Panc1 (cell line): ENCODE measurements around the gene TIMP1. TPM values are rescaled to one million over a fixed set of nuclear protein-coding genes. Genes with fewer than 3 reads are reported as not detected.

Experiments used
- ATAC-seq: fragments of 200-7000 bp; cut with Tn5 transposase; 2 replicates; pipeline ENCODE4 v1.9.1; 2020; ENCODE audit warnings: mild to moderate bottlenecking, moderate library complexity
- BruUV-seq: library from RNA; stranded (reverse); fragments of 400-500 nt; replicated peaks from 2 replicates; lab custom pipeline; 2021; lab: Mats Ljungman, UMichigan
- CTCF ChIA-PET: fragments of 300-600 bp; sonication (Branson Sonifier 250); formaldehyde crosslinking; loops from one replicate; lab custom pipeline; 2022; ENCODE audit warnings: antibody characterized with exemption; lab: Charles Lee
- POLR2A ChIA-PET: fragments of 300-600 bp; sonication (Branson Sonifier 250); formaldehyde crosslinking; loops from one replicate; lab custom pipeline; 2022; ENCODE audit warnings: antibody characterized with exemption; lab: Charles Lee
- DNase-seq: peaks from one replicate; pipeline ENCODE4 v3.0.0-alpha.2; 2010; ENCODE audit warnings: low read depth, low spot score
- H3K27ac ChIP-seq: 2 replicates; pipeline ENCODE4 v1.5.1; 2011; ENCODE audit warnings: mild to moderate bottlenecking, low read length, inconsistent platforms
- H3K27me3 ChIP-seq: fragments of 200-500 bp; sonication (Bioruptor generic); 2 replicates; pipeline ENCODE4 v1.6.0; 2014; ENCODE audit warnings: low read length, inconsistent platforms; ENCODE audit not compliant: control insufficient read depth, insufficient read depth
- H3K36me3 ChIP-seq: fragments of 200-500 bp; sonication (Bioruptor generic); 2 replicates; pipeline ENCODE4 v1.5.1; 2014; ENCODE audit warnings: inconsistent platforms, mild to moderate bottlenecking, low read length, moderate library complexity; ENCODE audit not compliant: control insufficient read depth, insufficient read depth
- H3K4me1 ChIP-seq: 2 replicates; pipeline ENCODE4 v1.5.1; 2011; ENCODE audit warnings: inconsistent platforms, mild to moderate bottlenecking, low read length, moderate library complexity; ENCODE audit not compliant: control insufficient read depth, insufficient read depth
- H3K4me3 ChIP-seq, 2 experiments: 2 replicates each; pipeline ENCODE4 v1.5.1; 2011 to 2012; ENCODE audit warnings: low read depth in 2 of 2, low read length in 2 of 2, mild to moderate bottlenecking in 2 of 2, inconsistent platforms in 1 of 2, moderate library complexity in 1 of 2
- H3K9me3 ChIP-seq: fragments of 200-500 bp; sonication (Bioruptor generic); 2 replicates; pipeline ENCODE4 v1.5.1; 2014; ENCODE audit warnings: low read depth, mild to moderate bottlenecking, inconsistent platforms, low read length, moderate library complexity; ENCODE audit not compliant: control insufficient read depth, insufficient read depth
- POLR2AphosphoS5 ChIP-seq: IDR thresholded peaks from 2 replicates; pipeline ENCODE4 v1.6.1; 2012; ENCODE audit warnings: mild to moderate bottlenecking, low read depth, low read length, moderate library complexity
- SIN3A ChIP-seq: IDR thresholded peaks from 2 replicates; pipeline ENCODE4 v1.6.1; 2012; ENCODE audit warnings: low read depth, mild to moderate bottlenecking, low read length, moderate library complexity, borderline replicate concordance; ENCODE audit not compliant: insufficient read depth
- TCF7L2 ChIP-seq: IDR thresholded peaks from 2 replicates; pipeline ENCODE4 v1.6.1; 2011; ENCODE audit warnings: mild to moderate bottlenecking, low read depth, low read length, inconsistent platforms
- in situ Hi-C: cut with HindIII; loops from 2 replicates; pipeline ENCODE4 v1.10.0; 2016; ENCODE audit warnings: low sequenced_read_pairs, low pct_unique_long_range_greater_than_20kb
- intact Hi-C: fragments of 100-400 bp; cut with micrococcal nuclease; formaldehyde crosslinking; loops from one replicate; pipeline ENCODE4 v1.10.0; 2022; ENCODE audit not compliant: unreplicated experiment
- total RNA-seq: library from RNA; stranded (reverse); gene quantifications from one replicate; pipeline ENCODE4 v1.2.1, GENCODE V29; 2021; ENCODE audit not compliant: unreplicated experiment
- TF ChIP-seq, protein P1 (sequence below): fragments of 450-650 bp; IDR thresholded peaks from 2 replicates; pipeline ENCODE4 v1.5.1; 2017; ENCODE audit warnings: mild to moderate bottlenecking
- TF ChIP-seq, protein P2 (sequence below), 2 experiments: IDR thresholded peaks; 2 replicates each; pipeline ENCODE4 v1.6.1; 2011 to 2012; ENCODE audit warnings: low read depth in 2 of 2, control low read depth in 1 of 2, low read length in 1 of 2, mild to moderate bottlenecking in 1 of 2, moderate library complexity in 1 of 2; ENCODE audit not compliant: insufficient read depth in 1 of 2

TIMP1 gene
- total RNA-seq, 1 experiment from 2014 or later, result 131 TPM

DNA sequence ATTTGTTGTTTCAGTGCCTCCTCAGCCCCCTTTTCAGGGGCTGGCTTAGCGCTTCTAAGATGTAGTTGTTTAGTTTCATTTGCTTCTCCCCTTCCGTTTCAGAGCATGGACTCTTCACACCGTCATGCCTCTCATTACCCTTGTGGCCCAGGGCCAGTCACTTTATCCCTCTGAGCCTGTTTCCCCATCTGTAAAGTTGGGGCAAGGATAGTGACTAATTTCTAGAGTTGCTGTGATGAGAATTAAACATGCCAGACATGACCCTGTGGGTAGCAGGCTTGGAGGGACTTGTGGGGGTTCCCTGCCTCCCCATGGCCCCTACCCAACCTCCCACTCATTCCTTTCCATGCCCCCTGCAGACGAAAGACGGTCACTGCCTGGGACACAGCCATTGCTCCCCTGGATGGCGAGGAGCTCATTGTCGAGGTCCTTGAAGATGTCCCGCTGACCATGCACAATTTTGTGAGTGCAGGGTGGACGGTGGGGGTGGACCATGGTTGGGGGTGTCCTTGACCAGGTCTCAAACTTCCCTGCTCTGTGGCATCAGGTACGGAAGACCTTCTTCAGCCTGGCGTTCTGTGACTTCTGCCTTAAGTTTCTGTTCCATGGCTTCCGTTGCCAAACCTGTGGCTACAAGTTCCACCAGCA, 17.7 kb upstream of the TIMP1 start:
- no peak for ATAC-seq
- DNase-seq, result no peak
- CTCF ChIA-PET, result no interaction called here
- TF ChIP-seq POLR2AphosphoS5, result no peak
- no peak for TF ChIP-seq TCF7L2
- TF ChIP-seq, protein P1, sequence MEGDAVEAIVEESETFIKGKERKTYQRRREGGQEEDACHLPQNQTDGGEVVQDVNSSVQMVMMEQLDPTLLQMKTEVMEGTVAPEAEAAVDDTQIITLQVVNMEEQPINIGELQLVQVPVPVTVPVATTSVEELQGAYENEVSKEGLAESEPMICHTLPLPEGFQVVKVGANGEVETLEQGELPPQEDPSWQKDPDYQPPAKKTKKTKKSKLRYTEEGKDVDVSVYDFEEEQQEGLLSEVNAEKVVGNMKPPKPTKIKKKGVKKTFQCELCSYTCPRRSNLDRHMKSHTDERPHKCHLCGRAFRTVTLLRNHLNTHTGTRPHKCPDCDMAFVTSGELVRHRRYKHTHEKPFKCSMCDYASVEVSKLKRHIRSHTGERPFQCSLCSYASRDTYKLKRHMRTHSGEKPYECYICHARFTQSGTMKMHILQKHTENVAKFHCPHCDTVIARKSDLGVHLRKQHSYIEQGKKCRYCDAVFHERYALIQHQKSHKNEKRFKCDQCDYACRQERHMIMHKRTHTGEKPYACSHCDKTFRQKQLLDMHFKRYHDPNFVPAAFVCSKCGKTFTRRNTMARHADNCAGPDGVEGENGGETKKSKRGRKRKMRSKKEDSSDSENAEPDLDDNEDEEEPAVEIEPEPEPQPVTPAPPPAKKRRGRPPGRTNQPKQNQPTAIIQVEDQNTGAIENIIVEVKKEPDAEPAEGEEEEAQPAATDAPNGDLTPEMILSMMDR, result no peak
- no peak overlapping the region for H3K27ac ChIP-seq
- POLR2A ChIA-PET, result interaction anchor here (0.5 kb wide), 1 partner anchor 83 kb away, joined by 4 read pairs; no protein-coding TSS in a partner anchor
- intact Hi-C loops, result no loop called here
- no peaks in the 10 kb centered on the region for H3K27me3 ChIP-seq
- H3K4me1 ChIP-seq, result no peaks in the 10 kb centered on the region
- no peak overlapping the region for H3K4me3 ChIP-seq
- H3K9me3 ChIP-seq, result no peaks in the 10 kb centered on the region
- no peaks in the 10 kb centered on the region; the same call in none of the 2 replicates for H3K36me3 ChIP-seq
- no TSS peak for BruUV-seq
- in situ Hi-C loops, result no loop called here

DNA sequence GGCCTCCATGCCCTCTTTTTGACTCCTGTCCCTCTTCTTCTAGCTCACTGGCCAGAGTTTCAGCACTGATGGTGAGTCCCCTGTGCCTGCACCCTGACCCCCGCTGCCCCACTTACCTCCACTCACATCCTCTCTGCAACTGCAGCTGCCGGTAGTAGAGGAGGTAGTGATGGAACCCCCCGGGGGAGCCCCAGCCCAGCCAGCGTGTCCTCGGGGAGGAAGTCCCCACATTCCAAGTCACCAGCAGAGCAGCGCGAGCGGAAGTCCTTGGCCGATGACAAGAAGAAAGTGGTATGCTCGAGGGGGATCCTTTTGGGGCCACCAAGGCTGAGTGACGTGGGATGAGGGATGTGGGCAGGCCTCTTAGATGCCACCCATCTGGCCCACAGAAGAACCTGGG, 15.4 kb upstream of the TIMP1 start:
- ATAC-seq (no peak), DNase-seq (no peak)
- no peaks in the 10 kb centered on the region; the same call in none of the 2 replicates for H3K36me3 ChIP-seq
- no peak overlapping the region for H3K4me3 ChIP-seq
- TF ChIP-seq, protein P1, result no peak
- TF ChIP-seq POLR2AphosphoS5 (no peak), SIN3A (no peak), TCF7L2 (no peak)
- TF ChIP-seq, protein P2, sequence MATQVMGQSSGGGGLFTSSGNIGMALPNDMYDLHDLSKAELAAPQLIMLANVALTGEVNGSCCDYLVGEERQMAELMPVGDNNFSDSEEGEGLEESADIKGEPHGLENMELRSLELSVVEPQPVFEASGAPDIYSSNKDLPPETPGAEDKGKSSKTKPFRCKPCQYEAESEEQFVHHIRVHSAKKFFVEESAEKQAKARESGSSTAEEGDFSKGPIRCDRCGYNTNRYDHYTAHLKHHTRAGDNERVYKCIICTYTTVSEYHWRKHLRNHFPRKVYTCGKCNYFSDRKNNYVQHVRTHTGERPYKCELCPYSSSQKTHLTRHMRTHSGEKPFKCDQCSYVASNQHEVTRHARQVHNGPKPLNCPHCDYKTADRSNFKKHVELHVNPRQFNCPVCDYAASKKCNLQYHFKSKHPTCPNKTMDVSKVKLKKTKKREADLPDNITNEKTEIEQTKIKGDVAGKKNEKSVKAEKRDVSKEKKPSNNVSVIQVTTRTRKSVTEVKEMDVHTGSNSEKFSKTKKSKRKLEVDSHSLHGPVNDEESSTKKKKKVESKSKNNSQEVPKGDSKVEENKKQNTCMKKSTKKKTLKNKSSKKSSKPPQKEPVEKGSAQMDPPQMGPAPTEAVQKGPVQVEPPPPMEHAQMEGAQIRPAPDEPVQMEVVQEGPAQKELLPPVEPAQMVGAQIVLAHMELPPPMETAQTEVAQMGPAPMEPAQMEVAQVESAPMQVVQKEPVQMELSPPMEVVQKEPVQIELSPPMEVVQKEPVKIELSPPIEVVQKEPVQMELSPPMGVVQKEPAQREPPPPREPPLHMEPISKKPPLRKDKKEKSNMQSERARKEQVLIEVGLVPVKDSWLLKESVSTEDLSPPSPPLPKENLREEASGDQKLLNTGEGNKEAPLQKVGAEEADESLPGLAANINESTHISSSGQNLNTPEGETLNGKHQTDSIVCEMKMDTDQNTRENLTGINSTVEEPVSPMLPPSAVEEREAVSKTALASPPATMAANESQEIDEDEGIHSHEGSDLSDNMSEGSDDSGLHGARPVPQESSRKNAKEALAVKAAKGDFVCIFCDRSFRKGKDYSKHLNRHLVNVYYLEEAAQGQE (IDR thresholded peaks at IDR 0.05; ENCODE audit: insufficient read depth in 1 of 2, low read depth in 2 of 2, low read length in 1 of 2), result no peak
- H3K9me3 ChIP-seq, result no peaks in the 10 kb centered on the region
- no peak overlapping the region for H3K27ac ChIP-seq
- in situ Hi-C loops (no loop called here), intact Hi-C loops (no loop called here)
- CTCF ChIA-PET, result no interaction called here
- POLR2A ChIA-PET, result no interaction called here
- no peaks in the 10 kb centered on the region for H3K4me1 ChIP-seq
- H3K27me3 ChIP-seq, result no peaks in the 10 kb centered on the region
- no TSS peak for BruUV-seq
